ENCODE measurements around the gene PUSL1.

PUSL1 gene

DNA sequence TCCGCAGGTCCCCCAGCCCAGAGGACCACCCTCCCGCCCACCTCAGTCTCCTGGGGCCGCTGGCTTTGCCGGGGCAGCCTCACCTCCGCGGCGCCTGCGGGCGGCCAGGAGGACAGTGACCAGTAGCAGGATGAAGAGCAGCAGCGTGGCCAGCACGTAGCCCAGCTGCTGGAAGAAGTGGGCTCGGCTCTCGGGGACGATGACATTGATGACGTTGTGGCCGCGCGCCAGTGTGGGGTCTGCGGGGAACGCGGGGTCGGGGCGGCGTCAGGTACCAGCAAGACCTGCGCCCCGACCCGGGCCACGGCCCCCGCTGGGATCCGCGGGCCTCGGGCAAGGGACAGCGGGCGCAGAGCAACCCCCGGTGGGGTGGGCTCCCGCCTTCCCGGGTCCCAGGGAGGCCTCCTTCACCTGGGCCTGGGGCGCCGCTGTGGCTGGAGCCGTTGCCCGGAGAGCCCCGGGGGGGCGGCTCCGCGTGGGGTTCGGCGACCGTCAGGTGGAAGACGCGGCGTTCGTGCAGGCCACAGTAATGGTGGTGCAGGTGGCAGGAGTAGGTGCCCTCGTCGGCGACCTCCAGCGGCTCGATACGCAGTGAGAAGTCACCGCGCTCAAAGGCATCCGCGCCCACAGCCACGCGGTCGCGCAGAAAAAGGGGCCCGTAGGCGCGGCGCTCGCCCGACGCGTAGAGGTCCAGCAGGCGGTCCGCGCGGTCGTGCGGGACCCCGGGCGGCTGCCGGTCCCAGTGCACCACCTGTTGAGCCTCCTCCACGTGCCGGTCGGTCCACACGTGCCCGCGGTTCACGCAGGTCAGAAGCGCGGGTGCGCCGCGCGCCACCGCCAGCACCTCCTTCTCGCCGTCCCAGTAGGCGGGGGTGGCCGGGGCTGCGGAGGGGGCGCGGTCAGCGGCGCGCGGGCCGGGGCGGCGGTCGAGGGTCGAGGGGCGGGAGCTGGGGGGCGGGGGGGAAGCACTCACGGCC lies 46.2 kb downstream of the PUSL1 start:
- DNase-seq: no peak

DNA sequence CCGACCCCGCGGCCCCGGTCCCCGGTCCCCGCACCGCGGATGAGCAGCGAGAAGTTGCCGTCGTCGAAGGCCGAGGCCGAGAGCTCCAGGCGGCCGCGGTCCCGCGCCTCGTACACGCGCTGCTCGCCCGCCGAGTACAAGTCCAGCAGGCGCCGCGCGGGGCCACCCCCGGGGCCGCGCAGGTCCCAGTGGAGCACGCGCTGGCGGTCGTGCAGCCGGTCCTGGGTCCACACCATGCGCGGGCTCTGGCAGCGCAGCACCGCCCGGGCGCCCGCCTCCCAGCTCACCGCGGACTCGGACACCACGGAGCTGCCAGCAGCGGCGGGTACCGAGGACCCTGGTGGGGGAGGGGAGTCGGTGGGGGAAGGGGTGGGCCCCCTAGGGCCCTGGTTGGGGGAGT lies 47.0 kb downstream of the PUSL1 start:
- no peak for DNase-seq

DNA sequence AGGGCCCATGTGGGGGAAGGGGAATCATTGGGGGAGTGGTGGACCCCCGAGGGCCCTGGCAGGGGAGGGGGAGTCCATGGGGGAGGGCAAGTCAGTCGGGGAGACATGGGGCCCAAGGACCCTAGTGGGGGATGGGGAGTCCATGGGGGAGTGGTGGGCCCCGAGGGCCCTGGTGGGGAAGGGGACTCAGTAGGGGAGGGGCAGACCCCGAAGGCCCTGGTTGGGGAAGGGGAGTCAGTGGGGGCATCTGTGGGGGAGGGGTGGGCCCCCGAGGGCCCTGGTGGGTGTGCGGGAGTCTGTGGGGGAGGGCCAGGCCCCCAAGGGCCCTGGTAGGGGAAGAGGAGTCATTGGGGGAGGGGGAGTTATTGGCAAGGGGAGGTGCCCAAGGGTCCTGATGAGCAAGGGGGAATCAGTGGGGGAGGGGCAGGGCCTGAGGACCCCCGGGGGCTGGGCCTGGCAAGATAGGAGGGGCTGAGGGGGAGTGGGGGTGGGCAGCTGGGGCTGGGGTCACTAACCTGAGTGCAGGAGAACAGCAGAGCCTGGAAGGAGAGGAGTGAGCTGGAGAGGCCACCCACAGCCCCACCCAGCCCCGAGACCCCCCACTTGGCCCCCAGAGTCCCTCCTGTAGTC lies 47.9 kb downstream of the PUSL1 start:
- DNase-seq: no peak

DNA sequence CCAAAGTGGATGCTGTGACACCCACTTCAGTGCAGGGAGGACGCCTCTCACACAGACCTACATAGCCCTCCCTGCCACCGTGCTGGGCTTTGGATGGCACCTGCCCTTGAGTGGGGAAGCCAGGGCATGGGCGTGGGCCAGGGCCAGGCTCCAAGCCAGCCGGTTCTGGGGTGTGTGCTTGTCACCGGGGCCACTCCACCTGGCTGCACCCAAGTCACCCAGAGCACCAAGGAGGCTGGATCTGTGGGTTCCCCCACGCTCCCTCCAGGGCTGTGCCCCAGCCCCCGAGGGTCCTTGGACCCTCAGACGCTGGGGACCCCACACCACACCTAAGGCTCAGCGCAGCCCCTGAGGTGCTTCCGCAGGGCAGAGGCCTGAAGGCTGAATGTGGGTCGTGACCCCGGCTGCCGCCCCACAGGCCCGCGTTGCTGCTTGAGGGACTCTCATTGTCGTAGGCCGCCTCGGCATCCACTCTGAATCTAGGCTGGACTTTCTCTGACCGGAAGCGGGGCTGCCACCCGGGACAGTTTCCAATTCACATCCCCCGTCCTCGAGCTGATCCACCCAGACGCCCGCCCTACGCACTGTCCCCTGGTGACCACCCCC lies 48.5 kb downstream of the PUSL1 start:
- DNase-seq: no peak

DNA sequence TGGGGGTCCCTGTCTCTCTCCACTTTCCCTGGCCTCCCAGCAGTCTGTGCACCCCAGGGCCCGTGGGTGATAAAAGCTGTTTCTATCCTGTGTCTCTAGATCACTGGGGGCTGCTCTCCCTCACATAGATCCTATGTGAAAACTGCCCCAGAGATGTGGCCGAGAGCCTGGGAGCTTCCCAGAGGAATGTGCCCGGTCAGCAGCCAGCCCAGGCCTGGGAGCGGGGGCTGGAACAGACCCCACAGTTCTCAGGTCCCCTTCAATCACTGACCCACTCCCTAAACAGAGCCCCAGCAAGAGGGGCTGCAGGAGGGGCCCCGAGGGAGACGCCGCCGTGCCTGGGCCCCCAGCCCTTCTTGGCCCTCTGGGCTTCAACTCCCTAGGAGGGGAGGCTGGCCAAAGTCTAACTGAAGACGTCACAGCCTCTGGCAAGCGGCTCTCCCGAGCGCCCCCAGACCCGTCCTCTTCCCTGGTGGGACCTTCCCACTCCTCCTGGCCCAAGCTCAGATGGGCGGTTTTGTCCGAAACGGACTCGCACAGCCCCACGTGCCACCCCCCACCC lies 49.6 kb downstream of the PUSL1 start:
- DNase-seq: no peak

DNA sequence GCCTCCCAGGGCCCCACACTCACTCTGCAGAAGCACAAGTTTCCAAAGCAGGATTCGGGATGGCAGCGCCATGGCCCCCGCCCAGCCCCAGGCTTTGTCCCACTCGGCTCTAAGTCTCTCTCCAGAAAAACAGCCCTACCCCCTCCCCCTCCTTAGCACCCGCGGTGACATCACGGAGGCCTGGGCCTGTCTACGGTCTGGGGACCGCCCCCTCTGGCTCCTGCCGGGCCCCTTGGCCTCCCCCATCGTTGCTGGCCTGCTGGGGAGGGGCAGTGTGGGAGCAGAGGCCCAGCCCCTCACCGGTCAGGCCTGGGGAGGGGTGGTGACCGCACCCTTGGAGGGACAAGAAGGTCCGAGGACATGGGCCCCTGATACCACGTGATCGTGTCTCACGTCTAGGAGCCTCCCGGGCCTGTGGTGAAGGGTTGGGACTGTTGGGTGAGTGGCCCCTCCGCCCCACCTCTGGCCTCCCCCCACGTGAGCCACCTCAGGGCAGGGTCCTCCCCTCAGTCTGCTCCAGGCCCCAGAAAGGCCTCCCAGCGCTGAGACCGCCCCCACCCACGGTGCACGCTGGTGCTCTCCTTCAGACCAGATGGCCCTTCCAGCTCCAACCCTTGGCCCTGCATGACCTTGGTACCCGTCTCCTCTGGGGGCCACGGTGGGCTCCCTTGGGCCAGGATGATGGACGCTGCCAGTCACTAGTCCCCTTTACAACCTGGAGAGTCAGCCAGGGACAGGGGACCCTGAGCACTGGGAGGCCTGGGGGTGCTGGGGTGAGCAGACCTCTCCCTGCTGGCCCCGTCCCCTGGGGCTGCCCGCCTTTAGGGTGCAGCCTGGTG lies 50.3 kb downstream of the PUSL1 start, which contains the start of gene MXRA8:
MXRA8 (minus strand) TSS at position 123 of the 839 bp plus-strand sequence; CDS start at position 72, 51 bp downstream.
- DNase-seq: no peak

DNA sequence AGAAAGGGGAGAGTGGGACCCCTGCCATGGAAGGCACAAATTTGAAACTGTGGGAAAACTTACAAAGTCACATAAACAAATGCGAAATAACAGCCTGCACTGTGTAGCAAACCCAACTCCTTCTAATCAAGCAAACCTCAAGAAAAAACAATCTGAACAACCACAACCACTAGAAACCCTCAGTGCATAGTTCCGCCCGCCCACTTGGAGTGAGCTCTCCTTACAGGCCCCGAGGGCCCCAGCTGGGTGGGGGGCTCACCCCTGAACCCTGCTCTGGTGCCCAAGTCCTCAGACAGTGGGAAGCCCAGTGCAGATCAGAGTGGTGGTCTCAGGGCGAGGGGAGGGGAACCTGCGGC lies 50.9 kb downstream of the PUSL1 start:
- DNase-seq: no peak

DNA sequence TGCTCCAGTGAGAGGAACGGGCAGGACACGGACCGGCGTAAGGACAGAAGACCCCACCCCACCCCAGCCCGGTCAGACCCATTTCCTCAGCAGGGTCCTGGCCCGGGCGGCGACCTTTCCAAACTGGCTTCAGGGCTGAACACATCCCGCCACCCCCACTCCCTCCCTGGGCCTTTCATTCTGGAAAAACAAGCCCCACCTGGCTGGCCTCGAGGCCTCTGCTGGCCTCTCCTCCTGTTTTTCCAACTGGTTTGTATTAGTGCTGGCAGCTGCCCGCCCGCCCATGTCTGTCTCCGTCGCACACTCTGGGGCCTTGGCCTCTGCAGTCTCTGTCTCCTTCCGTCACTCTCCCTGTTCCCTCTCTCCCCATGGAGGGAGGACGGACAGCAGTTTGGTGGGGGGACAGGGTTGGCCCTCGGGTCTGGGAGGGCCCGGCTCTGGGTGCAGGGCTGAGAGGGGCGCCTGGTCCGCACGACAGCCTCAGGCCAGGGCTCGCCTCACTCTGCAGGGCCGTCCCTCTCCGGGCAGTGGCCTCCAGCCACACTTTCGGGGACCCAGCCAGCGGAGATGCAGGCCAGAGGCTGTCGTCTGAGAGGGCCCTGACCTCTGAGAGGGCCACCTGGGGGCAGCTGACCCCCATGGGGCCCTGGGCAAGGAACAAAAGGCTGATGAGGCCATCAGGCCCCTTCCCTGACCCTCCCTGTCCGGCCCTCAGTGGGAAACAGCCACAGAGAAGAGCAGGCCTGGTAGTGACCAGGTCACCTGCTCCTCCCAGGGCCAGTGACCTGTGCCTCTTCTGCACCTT lies 51.5 kb downstream of the PUSL1 start:
- DNase-seq: no peak

DNA sequence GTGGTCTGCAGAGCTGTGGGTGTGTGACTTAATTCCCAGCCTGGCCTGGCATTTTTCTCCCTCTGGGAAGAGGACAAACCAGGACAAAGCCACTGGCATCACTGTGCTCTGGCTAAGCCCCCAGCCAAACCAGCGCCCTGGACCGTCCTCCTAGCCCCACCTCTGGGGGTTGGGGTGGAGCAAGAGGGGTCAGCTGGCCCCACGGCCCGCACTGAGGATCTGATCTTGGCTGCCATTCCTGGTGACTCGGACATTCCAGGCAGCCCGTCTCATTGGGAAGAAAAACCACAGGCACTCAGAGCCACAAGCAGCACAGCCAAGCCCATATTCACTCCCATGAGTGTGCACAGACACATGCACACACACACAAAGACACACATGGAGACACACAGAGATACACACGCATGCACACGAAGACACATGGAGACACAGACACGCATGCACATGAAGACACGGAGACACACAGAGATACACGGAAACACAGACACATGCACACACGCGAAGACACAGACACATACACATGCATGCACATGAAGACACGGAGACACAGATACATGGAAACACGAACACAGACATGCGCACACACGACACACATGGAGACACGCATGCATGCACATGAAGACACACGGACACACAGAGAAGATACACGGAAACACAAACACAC lies 52.2 kb downstream of the PUSL1 start:
- no peak for DNase-seq
